HG03097 (cell line): Measurements from ENCODE around the gene CEMIP.

Experiments
- ATAC-seq: cut with Tn5 transposase; IDR thresholded peaks from one replicate; pipeline ENCODE4 v1.9.1; 2021; ENCODE audit not compliant: unreplicated experiment, low FRiP score

The CEMIP gene

DNA sequence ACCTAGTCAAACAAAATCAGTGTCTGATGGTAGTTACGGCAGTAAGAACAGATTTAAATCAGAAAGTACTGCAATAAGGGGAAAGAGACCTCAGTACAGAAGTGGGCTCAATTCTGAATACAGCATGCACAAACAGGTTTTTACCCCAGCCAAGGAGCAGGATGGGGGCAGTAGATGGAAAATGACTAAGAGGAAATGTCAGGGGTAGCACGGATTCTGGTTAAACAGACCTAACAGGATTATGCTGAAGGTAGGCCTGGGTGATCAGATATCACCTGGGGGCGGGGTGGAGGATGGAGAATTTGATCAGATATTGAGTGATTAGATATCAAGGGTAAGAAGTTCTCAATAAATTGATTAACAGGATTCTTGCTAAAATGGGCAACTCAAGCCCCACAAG is 191.5 kb downstream of the CEMIP start:
- no peak for ATAC-seq

DNA sequence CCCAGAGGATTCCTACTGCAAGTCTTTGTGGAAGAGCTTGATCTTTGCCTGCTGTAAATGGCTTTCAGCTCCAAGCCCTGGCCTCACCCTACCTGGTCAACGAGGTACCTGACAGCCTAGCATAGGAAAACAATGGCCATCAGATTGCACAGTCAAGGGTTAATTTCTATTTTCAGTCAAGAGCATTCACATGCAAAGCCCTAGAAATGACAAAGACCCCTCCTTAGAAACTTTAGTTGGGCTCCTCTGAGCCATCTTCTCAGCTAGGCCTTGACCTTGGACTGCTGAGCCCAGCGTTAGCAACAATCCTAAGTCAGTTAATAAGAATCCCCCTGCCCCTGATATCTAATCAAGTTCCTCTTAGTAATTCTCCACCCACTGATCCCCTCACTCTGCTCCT is 192.0 kb downstream of the CEMIP start:
- no peak for ATAC-seq

DNA sequence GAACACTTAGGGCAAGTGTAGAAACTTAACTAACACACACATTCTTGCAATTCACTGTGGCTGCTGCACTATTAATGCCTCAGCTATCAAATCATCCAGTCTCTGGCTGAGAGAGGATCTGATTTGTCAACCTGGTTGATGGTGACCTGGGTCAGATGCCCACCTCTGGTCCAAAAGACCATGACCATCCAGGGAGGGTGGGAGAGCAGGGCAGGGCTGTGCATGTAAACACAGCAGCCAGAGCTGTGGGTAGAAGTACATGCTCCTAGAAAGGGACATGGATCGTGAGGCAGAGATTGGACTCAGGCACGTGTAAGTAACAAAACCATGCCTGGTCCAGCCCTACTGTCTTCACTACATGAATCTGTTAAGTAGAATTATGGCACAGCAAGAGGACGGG is 193.1 kb downstream of the CEMIP start:
- no peak for ATAC-seq

DNA sequence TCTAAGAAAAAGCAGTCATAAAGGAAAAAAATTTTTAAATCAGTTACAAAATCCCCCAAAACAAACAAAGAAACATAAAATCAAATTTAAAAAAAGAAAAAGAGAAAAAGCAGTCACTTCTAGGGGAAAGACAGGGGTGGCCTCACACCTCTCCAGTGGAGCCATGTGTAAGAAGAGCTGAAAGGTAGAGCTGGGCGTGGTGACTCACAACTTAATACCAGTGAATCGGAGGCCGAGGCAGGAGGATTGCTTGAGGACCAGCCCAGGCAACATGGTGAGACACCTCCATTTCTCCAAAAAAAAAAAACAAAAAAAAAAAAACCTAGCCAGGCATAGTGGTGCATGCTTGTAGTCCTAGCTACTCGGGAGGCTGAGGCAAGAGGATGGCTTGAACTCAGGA is 195.7 kb downstream of the CEMIP start:
- no peak for ATAC-seq

DNA sequence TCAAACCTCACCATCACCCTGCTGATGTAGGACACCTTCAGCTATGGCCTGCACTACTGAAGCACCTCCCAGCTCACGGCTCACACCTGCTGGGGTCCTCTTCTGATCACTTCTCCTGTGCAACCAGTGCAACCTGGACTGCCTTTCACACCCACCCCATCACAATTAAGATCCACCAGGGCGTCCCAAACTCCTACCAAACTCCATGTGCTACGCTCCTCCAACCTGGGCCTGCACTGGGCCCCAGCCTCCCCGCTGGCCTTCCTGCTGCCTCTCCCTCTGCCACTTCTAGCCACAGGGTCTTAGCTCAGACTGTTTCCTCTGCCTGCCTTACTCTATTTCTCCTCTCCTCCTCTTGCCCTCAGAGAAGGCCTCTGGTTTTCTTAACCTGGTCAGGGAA is 197.7 kb downstream of the CEMIP start:
- ATAC-seq, result no peak

DNA sequence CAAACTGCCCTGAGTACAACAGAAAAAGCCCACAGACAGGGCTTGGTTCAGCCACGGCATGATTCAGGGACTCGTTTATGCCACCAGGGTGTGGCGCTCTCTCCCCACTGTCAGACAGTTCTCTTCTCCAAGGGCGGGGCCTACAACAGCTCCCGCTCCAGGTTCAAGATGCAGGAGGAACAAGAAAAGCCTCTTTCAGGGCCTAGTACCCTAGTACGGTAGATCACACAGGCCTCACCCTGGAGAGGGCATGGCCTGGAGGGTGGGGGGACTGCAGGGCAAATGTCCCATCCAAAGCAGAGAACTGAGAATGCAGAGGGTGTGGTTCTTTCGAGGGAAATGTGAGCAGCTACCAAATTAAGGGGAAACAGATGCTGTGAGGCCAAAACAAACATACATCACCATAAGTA is 198.5 kb downstream of the CEMIP start:
- no peak for ATAC-seq

DNA sequence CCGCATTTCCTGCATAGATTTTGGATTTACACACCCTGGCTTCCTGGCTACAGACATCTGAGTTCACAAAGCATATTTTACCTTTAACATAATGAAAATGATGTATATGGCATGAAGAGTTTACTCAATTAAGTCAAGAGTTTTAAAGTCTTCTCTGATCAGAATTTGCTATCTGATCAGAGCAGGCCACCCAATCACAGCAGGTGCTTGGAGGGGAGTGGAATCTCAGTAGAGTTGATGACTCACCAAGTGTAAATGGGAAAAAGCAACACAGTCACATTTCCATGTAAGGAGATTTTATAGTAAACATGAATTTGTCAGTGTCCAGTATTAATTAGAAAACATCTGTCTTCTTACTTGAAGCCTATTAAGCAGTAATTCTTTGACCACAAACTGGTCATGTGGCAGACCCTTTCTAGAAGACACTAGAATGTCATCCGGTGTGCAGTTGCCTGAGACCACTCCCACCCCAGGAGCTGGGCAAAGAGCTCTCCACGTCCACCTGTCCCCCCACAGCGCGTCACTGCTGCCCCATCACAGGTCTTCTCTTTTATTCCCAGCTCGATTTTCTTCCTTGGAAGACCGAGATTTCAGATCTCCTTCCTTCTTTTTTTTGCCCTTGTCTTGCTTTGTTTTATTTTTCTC is 199.6 kb downstream of the CEMIP start:
- ATAC-seq, result no peak

DNA sequence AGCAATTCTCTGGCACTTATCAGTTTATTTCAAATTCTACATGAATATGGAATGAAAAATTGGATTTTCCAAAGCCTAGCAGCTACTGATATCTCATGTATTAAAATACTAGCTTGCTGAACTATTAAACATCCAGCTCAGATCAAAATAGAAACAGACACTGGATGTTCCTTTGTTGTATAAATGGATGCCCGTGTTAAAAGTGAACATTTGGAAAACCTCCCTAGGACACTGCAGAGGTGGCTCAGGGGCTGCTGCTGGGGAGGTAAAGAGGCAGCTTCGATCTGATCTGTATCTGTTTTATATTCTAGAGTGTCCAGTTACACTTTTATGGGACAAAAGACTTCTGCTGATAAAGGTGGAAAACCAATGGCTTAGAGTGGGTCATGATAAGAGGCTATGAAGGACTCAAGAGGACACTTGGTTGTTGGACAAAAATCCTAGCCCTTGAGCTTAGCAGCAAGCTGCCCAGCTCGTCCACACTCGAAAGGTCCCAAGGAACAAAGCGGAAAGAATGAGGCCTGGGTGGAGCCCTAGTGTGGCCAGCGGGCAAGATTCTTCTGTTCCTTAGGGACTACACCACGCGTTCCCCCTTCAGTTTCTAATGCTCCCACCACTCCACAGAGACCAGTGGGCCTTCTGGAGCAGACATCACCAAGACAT is 200.5 kb downstream of the CEMIP start:
- no peak for ATAC-seq

DNA sequence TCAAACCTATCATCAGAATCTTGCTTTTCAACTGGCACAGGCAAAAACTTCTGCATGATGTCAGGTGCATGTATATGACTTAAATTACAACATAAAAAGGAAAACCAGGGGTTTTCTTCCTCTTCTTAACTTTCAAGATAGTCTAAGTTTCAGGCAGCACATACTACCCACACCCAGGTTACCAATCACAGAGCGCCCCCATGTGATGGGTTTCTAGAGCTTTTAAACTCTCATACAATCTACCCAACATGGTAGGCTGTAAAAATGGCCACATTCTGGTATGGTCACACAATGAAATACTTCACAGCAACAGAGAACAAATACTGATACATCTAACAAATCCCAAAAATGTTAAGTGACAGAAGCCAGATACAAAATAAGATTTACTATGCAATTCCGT is 203.0 kb downstream of the CEMIP start:
- ATAC-seq, result no peak

DNA sequence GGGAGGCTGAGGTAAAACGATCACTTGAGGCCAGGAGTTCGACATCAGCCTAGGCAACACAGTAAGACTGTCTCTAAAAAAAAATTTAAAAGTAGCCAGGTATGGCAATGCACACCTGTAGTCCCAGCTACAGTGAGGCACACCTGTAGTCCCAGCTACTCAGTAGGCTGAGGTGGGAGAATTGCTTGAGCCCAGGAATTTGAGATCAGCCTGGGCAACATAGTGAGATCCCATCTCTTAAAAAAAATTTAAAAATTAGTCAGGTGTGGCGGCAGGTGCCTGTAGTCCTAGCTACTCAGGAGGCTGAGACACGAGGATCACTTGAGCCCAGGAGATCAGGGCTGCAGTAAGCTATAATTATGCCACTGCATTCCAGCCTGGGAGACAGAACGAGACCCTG is 203.7 kb downstream of the CEMIP start:
- no peak for ATAC-seq

DNA sequence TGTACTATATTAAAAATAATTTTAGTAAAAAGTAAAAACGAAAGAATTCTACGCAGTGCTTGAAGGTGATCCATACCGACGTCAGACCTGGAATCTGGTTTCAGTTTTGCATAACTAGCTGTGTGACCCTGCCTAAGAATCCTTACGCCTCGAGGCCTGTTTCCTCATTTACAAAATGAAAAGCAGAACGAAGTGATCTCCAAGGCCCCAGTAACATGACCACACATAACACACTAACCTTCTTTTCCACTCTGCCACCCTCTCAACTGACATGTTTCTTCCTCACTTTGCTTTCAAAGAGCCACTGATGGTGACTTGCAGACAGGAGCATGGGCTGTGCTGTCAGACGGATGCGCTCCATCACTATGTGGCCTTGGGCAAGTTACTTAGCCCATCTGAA is 205.7 kb downstream of the CEMIP start:
- no peak for ATAC-seq

DNA sequence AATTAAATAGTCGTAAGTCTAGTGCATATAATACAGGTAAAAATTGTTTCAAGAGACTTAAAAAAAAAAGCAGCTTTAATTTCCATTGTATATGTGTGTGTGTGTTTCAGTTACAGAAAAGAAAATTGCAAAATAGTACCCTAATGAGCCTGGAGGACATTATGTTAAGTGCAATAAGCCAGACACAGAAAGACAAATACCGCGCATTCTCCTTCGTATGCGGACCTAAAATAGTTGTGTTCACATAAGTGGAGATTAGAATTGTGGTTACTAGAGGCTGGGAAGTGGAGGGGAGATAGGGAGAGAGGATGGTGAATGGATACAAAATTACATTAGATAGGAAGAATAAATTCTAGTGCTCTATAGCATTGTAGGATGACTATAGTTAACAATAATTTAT is 206.8 kb downstream of the CEMIP start:
- ATAC-seq, result no peak

DNA sequence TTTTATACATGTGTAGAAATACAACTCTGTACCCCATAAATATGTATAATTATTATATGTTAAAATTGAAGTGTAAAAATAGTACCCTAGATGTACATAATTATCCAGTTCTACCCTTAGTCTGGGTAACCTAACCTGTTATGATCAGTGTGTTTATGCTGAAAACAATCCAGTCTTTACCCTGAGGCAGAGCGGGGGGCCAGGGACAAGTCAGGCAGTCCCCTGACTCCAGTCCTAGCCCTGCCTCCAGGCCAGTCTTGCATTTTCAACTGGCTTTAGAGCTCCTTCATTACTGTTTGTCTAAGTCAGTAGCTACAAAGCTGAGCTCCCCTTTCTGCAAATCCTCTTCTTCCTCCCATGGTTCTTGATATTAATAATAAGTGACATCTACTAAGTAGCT is 207.3 kb downstream of the CEMIP start:
- ATAC-seq, result no peak

DNA sequence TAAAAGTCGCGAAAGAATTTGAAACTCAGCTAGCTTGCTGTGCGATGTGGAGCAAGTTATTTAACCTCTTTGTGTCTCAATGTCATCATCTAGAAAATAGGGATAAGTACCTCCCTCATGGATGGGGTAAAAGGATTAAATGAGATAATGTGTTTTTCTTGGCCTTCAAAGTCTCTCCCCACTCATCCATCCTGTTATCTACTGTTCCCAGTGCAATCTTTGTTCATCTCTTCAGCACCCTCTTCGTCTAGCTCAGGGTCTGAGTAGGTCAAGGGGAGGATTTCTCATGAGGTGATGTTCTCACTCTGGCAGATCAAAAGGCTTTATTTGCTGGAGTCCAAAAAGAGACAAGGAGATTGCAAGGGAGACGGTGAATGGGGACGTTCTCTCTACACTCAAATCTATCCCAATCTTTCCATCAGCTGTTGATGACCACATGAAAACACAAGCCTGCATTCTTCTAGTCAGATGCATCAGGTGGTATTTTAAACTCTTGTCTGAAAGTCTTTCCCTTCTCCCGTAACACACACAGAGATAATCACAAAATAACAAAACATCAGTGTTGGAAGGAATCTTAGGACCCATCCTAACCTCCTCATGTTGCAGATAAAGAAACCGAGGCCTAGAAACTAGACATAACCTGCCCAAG is 209.1 kb downstream of the CEMIP start:
- no peak for ATAC-seq

DNA sequence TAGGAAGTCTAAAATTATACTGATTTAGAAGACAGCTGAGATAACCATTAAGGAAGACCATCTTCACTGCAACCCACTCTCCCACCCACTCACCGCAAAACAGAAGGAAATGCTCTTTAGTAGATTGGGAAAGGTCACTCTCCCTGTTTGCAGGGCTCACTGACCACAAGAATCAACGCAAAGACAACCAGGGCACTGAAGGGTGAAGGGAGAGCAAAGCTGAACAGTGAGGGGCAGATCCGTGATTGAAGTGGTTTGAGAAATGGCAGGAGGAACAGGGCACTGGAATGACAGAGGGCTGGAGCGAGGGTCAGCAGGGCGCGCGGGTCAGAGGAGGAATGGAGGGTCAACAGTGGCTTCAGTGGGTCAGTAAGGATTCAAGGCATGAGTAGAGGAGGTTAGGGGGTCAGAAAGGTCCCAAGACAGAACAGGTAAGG is 209.9 kb downstream of the CEMIP start:
- no peak for ATAC-seq

DNA sequence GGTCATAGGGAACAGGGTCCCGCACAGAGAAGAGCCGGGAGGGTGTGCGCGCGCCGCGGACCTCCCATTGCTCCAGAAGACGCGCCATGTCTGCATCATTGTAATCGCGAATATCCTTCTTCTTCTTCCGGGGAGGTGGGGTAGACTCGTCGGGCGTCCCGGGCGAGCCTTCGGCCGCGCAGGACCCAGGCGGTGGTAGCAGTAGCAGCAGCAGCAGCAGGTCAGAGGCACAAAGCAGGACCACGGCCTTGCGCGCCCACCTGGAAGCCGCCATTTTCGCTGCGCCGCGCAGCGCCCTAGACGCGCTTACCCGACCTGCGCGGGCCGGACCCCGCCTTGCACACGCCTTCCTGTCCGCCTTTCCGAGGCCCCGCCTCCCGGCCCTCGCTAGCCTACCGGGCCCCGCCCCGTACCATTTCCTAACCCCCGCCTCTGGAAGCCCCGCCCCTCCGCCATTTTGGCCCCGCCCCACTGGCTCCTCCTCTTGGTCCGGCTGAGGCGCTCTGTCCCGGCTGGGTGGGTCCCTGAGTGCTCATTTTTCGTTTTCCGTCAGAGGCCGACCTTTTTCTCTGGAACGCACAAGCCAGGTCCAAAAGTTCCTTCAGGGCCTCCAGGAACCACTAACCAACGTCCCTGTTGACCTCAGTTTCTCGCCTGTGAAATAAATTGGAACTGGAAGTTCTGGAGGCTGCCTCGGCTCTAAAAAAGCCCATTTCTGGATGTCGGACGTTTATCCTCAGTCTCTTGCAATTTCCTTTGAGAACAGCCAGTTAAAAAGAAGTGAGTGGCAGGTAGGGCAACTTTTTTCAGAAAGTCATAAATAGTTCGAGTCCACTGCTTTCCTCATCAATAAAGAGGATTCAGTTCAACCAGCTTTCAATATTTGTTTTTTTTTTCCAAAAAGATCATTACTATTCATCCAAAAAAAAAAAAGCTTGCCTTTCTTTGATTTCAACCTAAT is 210.6 kb downstream of the CEMIP start, which contains the start of gene MESD:
Gene MESD (minus strand): TSS at position 302 of the 961 bp plus-strand sequence. CDS start 28 bp downstream, at position 274.
- peak; percentile 97 for ATAC-seq

DNA sequence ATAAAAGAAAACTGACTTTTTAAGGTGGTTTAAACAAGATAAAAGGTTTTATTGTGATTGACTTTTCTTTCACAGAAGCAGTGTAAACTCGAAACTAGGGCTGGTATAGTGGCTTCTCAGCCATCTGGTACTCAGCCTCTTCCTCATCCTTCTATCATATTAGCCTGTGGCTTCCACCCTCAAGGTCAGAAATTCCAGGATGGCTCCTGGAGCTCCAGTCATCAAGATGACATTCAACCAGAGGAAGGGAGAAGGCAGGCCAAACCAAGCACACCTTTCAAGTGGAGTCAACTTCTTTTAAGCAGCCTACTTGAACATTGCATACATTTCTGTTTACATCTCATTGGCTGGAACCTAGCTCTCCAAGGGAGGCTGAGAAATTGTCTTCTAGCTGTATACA is 211.8 kb downstream of the CEMIP start:
- no peak for ATAC-seq

DNA sequence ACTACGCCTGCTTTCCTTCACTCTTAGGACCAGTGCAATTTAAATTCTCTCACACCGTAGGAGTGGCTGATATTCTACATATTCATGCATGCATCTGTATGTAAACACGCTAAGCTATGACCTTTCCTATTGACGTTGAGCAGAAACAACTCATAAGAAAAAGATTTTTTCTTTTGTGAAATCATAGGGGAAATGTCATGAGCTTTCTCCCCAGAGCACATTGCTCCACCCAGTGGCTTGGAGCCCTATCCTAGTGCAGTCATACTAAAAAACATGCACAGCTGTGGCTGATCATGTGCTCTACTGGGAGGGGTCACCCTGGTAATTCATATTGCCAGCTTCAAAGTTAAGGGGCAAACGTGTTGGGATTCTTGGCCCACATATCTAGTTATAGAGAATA is 212.3 kb downstream of the CEMIP start:
- no peak for ATAC-seq

DNA sequence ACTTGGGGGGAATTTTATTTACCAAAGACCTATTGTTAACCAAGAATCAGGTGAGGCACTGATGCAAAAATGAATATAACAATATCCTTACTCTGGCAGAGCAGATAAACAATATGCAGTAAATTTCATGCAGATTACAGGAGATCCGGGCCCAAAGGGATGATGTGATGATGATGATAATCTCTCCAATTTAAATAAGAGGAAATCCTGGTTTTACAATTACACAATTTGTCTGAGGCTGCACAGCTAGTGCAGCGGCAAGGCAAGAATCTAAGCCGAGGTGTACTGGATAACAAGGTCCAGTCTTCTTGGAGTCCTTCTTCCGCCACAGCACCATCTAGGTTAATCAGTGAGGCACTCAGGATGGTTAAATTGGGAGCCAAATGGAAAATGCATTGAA is 212.8 kb downstream of the CEMIP start:
- no peak for ATAC-seq

DNA sequence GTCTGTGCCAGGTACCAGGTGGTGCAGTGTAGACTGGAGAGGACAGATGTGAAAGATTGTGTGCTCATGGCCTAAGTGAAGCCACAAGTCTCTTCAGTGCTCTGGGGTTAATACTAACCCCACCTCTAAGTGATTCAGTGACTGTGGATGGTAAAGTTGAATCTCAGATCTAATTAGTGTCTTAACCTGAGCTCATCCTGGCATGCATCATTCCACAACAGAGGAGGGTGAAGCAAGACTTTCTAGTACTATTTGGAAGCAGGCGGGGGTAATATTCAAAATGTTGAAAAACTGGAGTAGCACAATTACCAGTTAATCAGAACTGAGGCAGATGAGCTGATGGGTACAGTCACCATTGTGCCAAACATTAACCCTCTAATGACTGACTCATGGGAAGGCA is 213.3 kb downstream of the CEMIP start:
- ATAC-seq, result no peak

DNA sequence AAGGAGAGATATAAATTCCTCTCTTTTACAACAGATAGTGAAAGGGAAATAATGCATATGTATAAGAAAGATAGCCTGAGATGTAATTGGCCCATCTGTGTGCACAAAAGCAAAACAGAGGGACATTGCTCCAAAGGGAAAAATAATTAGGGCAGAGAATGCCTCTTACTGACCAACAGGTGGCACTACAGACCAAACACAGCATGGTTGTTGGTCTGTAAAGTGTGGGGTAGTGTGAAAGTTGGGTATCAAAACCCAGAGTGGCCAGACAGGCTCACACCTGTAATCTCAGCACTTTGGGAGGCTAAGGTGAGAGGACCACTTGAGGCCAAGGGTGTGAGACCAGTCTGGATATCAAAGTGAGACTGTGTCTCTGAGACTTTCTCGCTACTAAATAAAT is 217.1 kb downstream of the CEMIP start:
- ATAC-seq, result no peak
